A549 (cell line): ENCODE measurements around the gene LRRC8A.

Experiments used
- CEBPB ChIP-seq, 2 experiments: fragments of >200 bp in 1 of 2; sonication (Bioruptor Twin) in 1 of 2; formaldehyde crosslinking in 1 of 2; IDR thresholded peaks; 2 replicates each; pipeline ENCODE4 v1.6.1; 2012 to 2016
- CTCF ChIP-seq: fragments of >200 bp; sonication (Bioruptor Twin); formaldehyde crosslinking; IDR thresholded peaks from 3 replicates; pipeline ENCODE4 v1.5.1; 2016
- EHMT2 ChIP-seq: fragments of 200-600 bp; sonication (generic); IDR thresholded peaks from 2 replicates; pipeline ENCODE4 v1.6.1; 2016; ENCODE audit warnings: antibody characterized with exemption, low read depth, mild to moderate bottlenecking, moderate library complexity
- EP300 ChIP-seq, 2 experiments: fragments of >200 bp; sonication (Bioruptor Twin); formaldehyde crosslinking; IDR thresholded peaks; 2 replicates in 1 of 2; 3 replicates in 1 of 2; pipeline ENCODE4 v1.6.1; 2016 to 2017
- ESRRA ChIP-seq: fragments of 150-350 bp; IDR thresholded peaks from 2 replicates; pipeline ENCODE4 v1.6.1; 2014; ENCODE audit warnings: mild to moderate bottlenecking, low read length, borderline replicate concordance
- FOSL2 ChIP-seq, 2 experiments: fragments of 450-650 bp in 1 of 2; fragments of >200 bp in 1 of 2; sonication (Bioruptor Twin) in 1 of 2; formaldehyde crosslinking; IDR thresholded peaks; 2 replicates each; pipeline versions ENCODE4 v1.5.0 to v1.6.1; 2016 to 2020; ENCODE audit warnings: mild to moderate bottlenecking in 1 of 2, moderate library complexity in 1 of 2
- GATA3 ChIP-seq: IDR thresholded peaks from 2 replicates; pipeline ENCODE4 v1.6.1; 2012; ENCODE audit warnings: borderline replicate concordance
- HDAC2 ChIP-seq: fragments of 200-600 bp; sonication (generic); IDR thresholded peaks from 2 replicates; pipeline ENCODE4 v1.6.1; 2016
- HEYL ChIP-seq: fragments of 250-450 bp; sonication (Bioruptor Pico); IDR thresholded peaks from 2 replicates; pipeline ENCODE4 v1.8.0; 2021; ENCODE audit warnings: mild to moderate bottlenecking, moderate library complexity
- NPAS2 ChIP-seq: fragments of 250-450 bp; sonication (Bioruptor Pico); IDR thresholded peaks from 2 replicates; pipeline ENCODE4 v1.8.0; 2022; ENCODE audit warnings: mild to moderate bottlenecking, moderate library complexity, borderline replicate concordance
- PBX3 ChIP-seq: IDR thresholded peaks from 2 replicates; pipeline ENCODE4 v1.6.1; 2012
- PHF8 ChIP-seq: fragments of 200-600 bp; sonication (generic); IDR thresholded peaks from 2 replicates; pipeline ENCODE4 v1.6.1; 2016; ENCODE audit warnings: low read depth, mild to moderate bottlenecking, antibody characterized with exemption, moderate library complexity, borderline replicate concordance
- POLR2A ChIP-seq: IDR thresholded peaks from 2 replicates; pipeline ENCODE4 v1.6.1; 2012; ENCODE audit warnings: mild to moderate bottlenecking, low read length
- RAD21 ChIP-seq, 2 experiments: fragments of >200 bp in 1 of 2; sonication (Bioruptor Twin) in 1 of 2; formaldehyde crosslinking in 1 of 2; IDR thresholded peaks in 1 of 2; conservative IDR thresholded peaks in 1 of 2; 2 replicates in 1 of 2; 3 replicates in 1 of 2; pipeline ENCODE4 v1.6.1; 2012 to 2018; ENCODE audit warnings: inconsistent platforms in 1 of 2

GRCh38 chr9:128847803-128848202, 34.1 kb upstream of the LRRC8A start:
- TF ChIP-seq PHF8 (no peak), CEBPB (IDR thresholded peaks at IDR 0.05) (no peak), POLR2A (no peak), CTCF (no peak), EHMT2 (no peak), FOSL2 (IDR thresholded peaks at IDR 0.05) (no peak), FOSL2 (CRISPR knock-in tag; IDR thresholded peaks at IDR 0.05) (no peak), ESRRA (no peak), GATA3 (no peak), EP300 (IDR thresholded peaks at IDR 0.05) (no peak), NPAS2 (CRISPR knock-in tag) (no peak), RAD21 (conservative IDR thresholded peaks at IDR 0.05 in 1 of 2, IDR thresholded peaks at IDR 0.05 in 1 of 2) (no peak), HDAC2 (no peak), PBX3 (no peak), HEYL (CRISPR knock-in tag) (no peak)
